ENCODE measurements around the gene MTUS2. TPM values are rescaled to one million over a fixed set of nuclear protein-coding genes. Genes with fewer than 3 reads are reported as not detected.
"Not testable (repeated sequence)": the region's sequence is repeated elsewhere in the genome, so short reads cannot be mapped to it uniquely, and the experiment has no call there.

Gene MTUS2
- total and polyA plus RNA-seq, 2 experiments from 2014 or later, result 0.27 to 0.38 TPM

GRCh38 chr13:29210676-29211075 is 390.5 kb downstream of the MTUS2 start (continued):
- TF ChIP-seq ZNF462 (CRISPR knock-in tag; IDR thresholded peaks at IDR 0.05), result no peak
- no peak for TF ChIP-seq EZH2 (IDR thresholded peaks at IDR 0.05; ENCODE audit: low read depth, unreplicated experiment)
- no peak for TF ChIP-seq ZNF331 (CRISPR knock-in tag; IDR thresholded peaks at IDR 0.05; ENCODE audit: low read depth)
- no peak for TF ChIP-seq CREB1 (CRISPR knock-in tag; IDR thresholded peaks at IDR 0.05; ENCODE audit: low read depth)
- no peak for TF ChIP-seq POLR2AphosphoS5 (IDR thresholded peaks at IDR 0.05; ENCODE audit: low read depth)
- no peak for TF ChIP-seq ETS1 (IDR thresholded peaks at IDR 0.05)
- no peak for TF ChIP-seq REST (IDR thresholded peaks at IDR 0.05; ENCODE audit: unreplicated experiment)

- H3K4me1 ChIP-seq (ENCODE audit: insufficient read depth); DNase-seq (ENCODE audit: low spot score); H3K9me3 Mint-ChIP-seq; H3K4me1 Mint-ChIP-seq; H3K27ac ChIP-seq (ENCODE audit: low read depth); ATAC-seq; H3K4me3 Mint-ChIP-seq; H3K4me2 ChIP-seq; H3K9me2 ChIP-seq (ENCODE audit: insufficient read depth); H3F3A ChIP-seq (replicated peaks; ENCODE audit: low read depth); H3K27me3 ChIP-seq (ENCODE audit: insufficient read depth); H4K20me1 ChIP-seq (replicated peaks; ENCODE audit: insufficient read depth); H3K36me3 ChIP-seq (ENCODE audit: insufficient read depth); H3K79me2 ChIP-seq (replicated peaks; ENCODE audit: insufficient read depth); H3K27me3 Mint-ChIP-seq (ENCODE audit: insufficient read depth, low read depth, poor library complexity); H3K4me3 ChIP-seq; H3K27ac Mint-ChIP-seq; H2AFZ ChIP-seq; H3K36me3 Mint-ChIP-seq (ENCODE audit: low read depth): not testable (repeated sequence)
Observed at GRCh38 chr13:29211162-29211561, 391.0 kb downstream of the MTUS2 start.
